HepG2 (cell line): ENCODE measurements around the gene CHKA. TPM values are rescaled to one million over a fixed set of nuclear protein-coding genes. Genes with fewer than 3 reads are reported as not detected.
A peak's percentile ranks its signal among the peaks of the same experiment; 100 is the strongest.

Source experiments
- ERF ChIP-seq: IDR thresholded peaks from 2 replicates; pipeline ENCODE4 v1.6.1; 2018; ENCODE audit warnings: missing biosample characterization, missing genetic modification reagents
- ESRRA ChIP-seq: sonication (generic); formaldehyde crosslinking; IDR thresholded peaks from 2 replicates; pipeline ENCODE4 v1.5.1; 2020; ENCODE audit warnings: mild to moderate bottlenecking, low read depth, missing genetic modification reagents
- FOSL1 ChIP-seq: sonication (generic); formaldehyde crosslinking; IDR thresholded peaks from 2 replicates; pipeline ENCODE4 v1.9.0; 2021; ENCODE audit warnings: missing genetic modification reagents, borderline replicate concordance
- FOXK1 ChIP-seq: sonication (generic); formaldehyde crosslinking; IDR thresholded peaks from 2 replicates; pipeline ENCODE4 v1.4.0; 2020; ENCODE audit warnings: low read depth, missing genetic modification reagents, borderline replicate concordance
- GABPA ChIP-seq, 2 experiments: IDR thresholded peaks; 2 replicates each; pipeline ENCODE4 v1.6.1; 2011 to 2016; ENCODE audit warnings: low read depth in 2 of 2, low read length in 1 of 2, missing biosample characterization in 1 of 2, missing genetic modification characterization in 1 of 2
- HHEX ChIP-seq: IDR thresholded peaks from 2 replicates; pipeline ENCODE4 v1.6.1; 2016; ENCODE audit warnings: control low read depth
- HNRNPL ChIP-seq: fragments of 200-400 bp; formaldehyde crosslinking; IDR thresholded peaks from 2 replicates; pipeline ENCODE4 v1.6.1; 2017; ENCODE audit warnings: mild to moderate bottlenecking, low read depth, low read length
- KLF9 ChIP-seq: IDR thresholded peaks from 2 replicates; pipeline ENCODE4 v1.6.1; 2016; ENCODE audit warnings: low read depth
- NR1H2 ChIP-seq: sonication (generic); formaldehyde crosslinking; IDR thresholded peaks from 2 replicates; pipeline ENCODE4 v1.8.1; 2022; ENCODE audit warnings: low read depth, missing genetic modification reagents, borderline replicate concordance
- PHF20 ChIP-seq: sonication (generic); formaldehyde crosslinking; IDR thresholded peaks from 2 replicates; pipeline ENCODE4 v1.5.0; 2020; ENCODE audit warnings: mild to moderate bottlenecking, missing genetic modification reagents
- POGZ ChIP-seq: sonication (generic); formaldehyde crosslinking; IDR thresholded peaks from 2 replicates; pipeline ENCODE4 v1.4.0; 2020; ENCODE audit warnings: mild to moderate bottlenecking, missing genetic modification reagents
- PRPF4 ChIP-seq: fragments of 200-400 bp; formaldehyde crosslinking; IDR thresholded peaks from 2 replicates; pipeline ENCODE4 v1.6.1; 2016; ENCODE audit warnings: low read length, low read depth; ENCODE audit not compliant: poor library complexity, severe bottlenecking
- PTBP1 ChIP-seq: fragments of 200-400 bp; formaldehyde crosslinking; IDR thresholded peaks from 2 replicates; pipeline ENCODE4 v1.6.1; 2018; ENCODE audit warnings: low read length, low read depth; ENCODE audit not compliant: poor library complexity, severe bottlenecking
- RAD51 ChIP-seq: fragments of 450-650 bp; IDR thresholded peaks from 2 replicates; pipeline ENCODE4 v1.6.1; 2016; ENCODE audit warnings: borderline replicate concordance
- SKI ChIP-seq: fragments of 450-650 bp; IDR thresholded peaks from one replicate; pipeline ENCODE4 v1.6.1; 2018; ENCODE audit warnings: mild to moderate bottlenecking; ENCODE audit not compliant: partially characterized antibody
- SRSF9 ChIP-seq: fragments of 200-400 bp; formaldehyde crosslinking; IDR thresholded peaks from 2 replicates; pipeline ENCODE4 v1.6.1; 2018; ENCODE audit warnings: borderline replicate concordance, mild to moderate bottlenecking, low read depth, low read length; ENCODE audit not compliant: insufficient read depth, poor library complexity, severe bottlenecking
- ZNF12 ChIP-seq: sonication (generic); formaldehyde crosslinking; IDR thresholded peaks from 2 replicates; pipeline ENCODE4 v1.5.0; 2020; ENCODE audit warnings: missing genetic modification reagents
- ZNF431 ChIP-seq: sonication (generic); formaldehyde crosslinking; IDR thresholded peaks from 2 replicates; pipeline ENCODE4 v1.9.0; 2022; ENCODE audit warnings: missing genetic modification reagents, low read depth, mild to moderate bottlenecking, borderline replicate concordance
- ZNF768 ChIP-seq: sonication (generic); formaldehyde crosslinking; IDR thresholded peaks from 2 replicates; pipeline ENCODE4 v1.4.0; 2020; ENCODE audit warnings: missing genetic modification reagents
- ZSCAN21 ChIP-seq: sonication (generic); formaldehyde crosslinking; IDR thresholded peaks from 2 replicates; pipeline ENCODE4 v1.8.0; 2022; ENCODE audit warnings: mild to moderate bottlenecking, missing genetic modification reagents, moderate library complexity, borderline replicate concordance
- polyA plus RNA-seq, 8 experiments: library from polyadenylated mRNA; depleted of rRNA in 3 of 8; stranded (reverse) in 7 of 8; unstranded in 1 of 8; fragments of >200 nt; fragmentation: Illumina TruSeq in 4 of 8; extraction: Trizol in 4 of 8; gene quantifications; 2 replicates each; pipeline versions ENCODE4 v1.2.1 to v1.2.3, GENCODE V29; 2011 to 2016; ENCODE audit warnings: low read depth in 4 of 8, missing spikeins in 1 of 8, mixed read lengths in 1 of 8; ENCODE audit not compliant: insufficient read depth in 1 of 8
- total RNA-seq, 5 experiments: library from RNA; depleted of rRNA; stranded (reverse); fragments of >200 nt; fragmentation: Illumina TruSeq; extraction: Trizol; gene quantifications; 2 replicates each; pipeline ENCODE4 v1.2.3, GENCODE V29; 2016; ENCODE audit warnings: low read depth in 1 of 5
- TF ChIP-seq, protein P1 (sequence below): sonication (generic); formaldehyde crosslinking; IDR thresholded peaks from 2 replicates; pipeline ENCODE4 v1.8.1; 2023; ENCODE audit warnings: mild to moderate bottlenecking, missing genetic modification reagents, borderline replicate concordance
- TF ChIP-seq, protein P2 (sequence below): sonication (generic); formaldehyde crosslinking; IDR thresholded peaks from 2 replicates; pipeline ENCODE4 v1.9.0; 2021; ENCODE audit warnings: missing genetic modification reagents, borderline replicate concordance
- TF ChIP-seq, protein P3 (sequence below): sonication (generic); formaldehyde crosslinking; IDR thresholded peaks from 2 replicates; pipeline ENCODE4 v1.4.0; 2020; ENCODE audit warnings: mild to moderate bottlenecking, missing genetic modification reagents
- TF ChIP-seq, protein P4 (sequence below): IDR thresholded peaks from 2 replicates; pipeline ENCODE4 v1.6.1; 2016; ENCODE audit warnings: missing compliant biosample characterization, missing genetic modification reagents, borderline replicate concordance

Gene CHKA
- total and polyA plus RNA-seq, 2 of the 13 experiments (the other 11 are each of a cell fraction or from before 2014, with no cell fraction given), result 71.6 to 92.7 TPM

DNA sequence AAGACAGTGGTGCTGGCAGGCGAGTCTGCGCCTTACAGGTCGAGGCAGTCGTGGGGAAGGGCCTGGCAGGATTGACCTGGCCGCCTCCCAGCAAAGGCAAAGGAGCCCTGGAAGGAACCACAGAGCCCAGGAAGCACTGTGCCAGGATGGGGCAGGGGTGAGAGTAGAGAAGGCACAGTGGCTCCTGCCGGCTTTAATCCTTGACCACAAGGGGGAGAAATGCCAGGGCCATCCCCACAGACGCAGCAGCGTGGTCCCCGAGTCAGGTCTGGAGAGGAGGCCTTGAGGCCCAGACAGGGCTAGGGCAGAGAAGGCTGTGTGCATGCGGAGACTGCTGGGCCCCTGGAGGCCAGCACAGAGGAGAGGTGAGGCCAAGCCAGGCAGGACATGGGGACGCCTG lies 100.6 kb downstream of the CHKA start (continued):
- TF ChIP-seq POGZ (no peak), HNRNPL (peak; percentile 93), ZSCAN21 (CRISPR knock-in tag) (peak; percentile 77; the same call in 1 of the 2 replicates), HHEX (CRISPR knock-in tag) (no peak), NR1H2 (CRISPR knock-in tag) (no peak), PHF20 (CRISPR knock-in tag) (no peak), RAD51 (no peak), KLF9 (CRISPR knock-in tag) (no peak), SKI (no peak), PRPF4 (no peak), FOXK1 (CRISPR knock-in tag) (no peak), ZNF431 (CRISPR knock-in tag) (no peak), ZNF768 (CRISPR knock-in tag) (0 out of 2 replicates have a peak, but pooled peaks have one; percentile 38), FOSL1 (CRISPR knock-in tag) (no peak), PTBP1 (peak; percentile 64), GABPA (IDR thresholded peaks at IDR 0.05; ENCODE audit: low read depth, low read length) (no peak), GABPA (CRISPR knock-in tag; IDR thresholded peaks at IDR 0.05; ENCODE audit: low read depth) (no peak), ZNF12 (CRISPR knock-in tag) (peak; percentile 12; the same call in 1 of the 2 replicates), ERF (CRISPR knock-in tag) (peak; percentile 81; the same call in 1 of the 2 replicates), SRSF9 (no peak), ESRRA (no peak)
- TF ChIP-seq, protein P1, sequence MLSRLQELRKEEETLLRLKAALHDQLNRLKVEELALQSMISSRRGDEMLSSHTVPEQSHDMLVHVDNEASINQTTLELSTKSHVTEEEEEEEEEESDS (CRISPR knock-in tag), result no peak
- TF ChIP-seq, protein P2, sequence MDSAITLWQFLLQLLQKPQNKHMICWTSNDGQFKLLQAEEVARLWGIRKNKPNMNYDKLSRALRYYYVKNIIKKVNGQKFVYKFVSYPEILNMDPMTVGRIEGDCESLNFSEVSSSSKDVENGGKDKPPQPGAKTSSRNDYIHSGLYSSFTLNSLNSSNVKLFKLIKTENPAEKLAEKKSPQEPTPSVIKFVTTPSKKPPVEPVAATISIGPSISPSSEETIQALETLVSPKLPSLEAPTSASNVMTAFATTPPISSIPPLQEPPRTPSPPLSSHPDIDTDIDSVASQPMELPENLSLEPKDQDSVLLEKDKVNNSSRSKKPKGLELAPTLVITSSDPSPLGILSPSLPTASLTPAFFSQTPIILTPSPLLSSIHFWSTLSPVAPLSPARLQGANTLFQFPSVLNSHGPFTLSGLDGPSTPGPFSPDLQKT (CRISPR knock-in tag), result no peak
- TF ChIP-seq, protein P3, sequence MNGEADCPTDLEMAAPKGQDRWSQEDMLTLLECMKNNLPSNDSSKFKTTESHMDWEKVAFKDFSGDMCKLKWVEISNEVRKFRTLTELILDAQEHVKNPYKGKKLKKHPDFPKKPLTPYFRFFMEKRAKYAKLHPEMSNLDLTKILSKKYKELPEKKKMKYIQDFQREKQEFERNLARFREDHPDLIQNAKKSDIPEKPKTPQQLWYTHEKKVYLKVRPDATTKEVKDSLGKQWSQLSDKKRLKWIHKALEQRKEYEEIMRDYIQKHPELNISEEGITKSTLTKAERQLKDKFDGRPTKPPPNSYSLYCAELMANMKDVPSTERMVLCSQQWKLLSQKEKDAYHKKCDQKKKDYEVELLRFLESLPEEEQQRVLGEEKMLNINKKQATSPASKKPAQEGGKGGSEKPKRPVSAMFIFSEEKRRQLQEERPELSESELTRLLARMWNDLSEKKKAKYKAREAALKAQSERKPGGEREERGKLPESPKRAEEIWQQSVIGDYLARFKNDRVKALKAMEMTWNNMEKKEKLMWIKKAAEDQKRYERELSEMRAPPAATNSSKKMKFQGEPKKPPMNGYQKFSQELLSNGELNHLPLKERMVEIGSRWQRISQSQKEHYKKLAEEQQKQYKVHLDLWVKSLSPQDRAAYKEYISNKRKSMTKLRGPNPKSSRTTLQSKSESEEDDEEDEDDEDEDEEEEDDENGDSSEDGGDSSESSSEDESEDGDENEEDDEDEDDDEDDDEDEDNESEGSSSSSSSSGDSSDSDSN (CRISPR knock-in tag), result peak; percentile 73
- TF ChIP-seq, protein P4, sequence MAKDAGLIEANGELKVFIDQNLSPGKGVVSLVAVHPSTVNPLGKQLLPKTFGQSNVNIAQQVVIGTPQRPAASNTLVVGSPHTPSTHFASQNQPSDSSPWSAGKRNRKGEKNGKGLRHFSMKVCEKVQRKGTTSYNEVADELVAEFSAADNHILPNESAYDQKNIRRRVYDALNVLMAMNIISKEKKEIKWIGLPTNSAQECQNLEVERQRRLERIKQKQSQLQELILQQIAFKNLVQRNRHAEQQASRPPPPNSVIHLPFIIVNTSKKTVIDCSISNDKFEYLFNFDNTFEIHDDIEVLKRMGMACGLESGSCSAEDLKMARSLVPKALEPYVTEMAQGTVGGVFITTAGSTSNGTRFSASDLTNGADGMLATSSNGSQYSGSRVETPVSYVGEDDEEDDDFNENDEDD, result peak; percentile 54; the same call in 1 of the 2 replicates
